Thyroid gland (tissue), 4 donors: Measurements from ENCODE around the gene ATG9B. TPM values are rescaled to one million over a fixed set of nuclear protein-coding genes. Genes with fewer than 3 reads are reported as not detected.

Experiments used
- DNase-seq, 2 donors: peaks; one replicate each; pipeline ENCODE4 v3.0.0-alpha.2; 2019
- H3K27ac ChIP-seq, 3 donors: fragments of 200-600 bp; sonication (generic); 1 replicate in 2 of 3; 2 replicates in 1 of 3; pipeline ENCODE4 v1.5.1; 2016 to 2019; ENCODE audit warnings: mild to moderate bottlenecking in 1 of 3, moderate library complexity in 1 of 3
- H3K27me3 ChIP-seq: fragments of 200-600 bp; sonication (generic); one replicate; pipeline ENCODE4 v1.5.1; 2019
- H3K36me3 ChIP-seq, 2 donors: fragments of 200-600 bp; sonication (generic); one replicate each; pipeline ENCODE4 v1.5.1; 2016 to 2019
- H3K4me1 ChIP-seq, 2 donors: fragments of 200-600 bp; sonication (generic); one replicate each; pipeline ENCODE4 v1.5.1; 2017 to 2019
- H3K4me3 ChIP-seq, 3 donors: fragments of 200-600 bp; sonication (generic); replicated peaks in 1 of 3; 1 replicate in 2 of 3; 2 replicates in 1 of 3; pipeline ENCODE4 v1.5.1; 2016; ENCODE audit warnings: mild to moderate bottlenecking in 1 of 3
- H3K9me3 ChIP-seq: fragments of 200-600 bp; sonication (generic); one replicate; pipeline ENCODE4 v1.5.1; 2017
- CTCF ChIP-seq, 6 experiments: fragments of 200-600 bp in 3 of 6; fragments of 450-650 bp in 3 of 6; sonication (generic) in 3 of 6; IDR thresholded peaks; one replicate each; pipeline ENCODE4 v1.5.1; 2016 to 2019; ENCODE audit warnings: antibody characterized with exemption in 6 of 6, mild to moderate bottlenecking in 2 of 6, inconsistent platforms in 1 of 6, moderate library complexity in 1 of 6
- POLR2A ChIP-seq, 2 donors: fragments of 450-650 bp; IDR thresholded peaks; one replicate each; pipeline ENCODE4 v1.6.1; 2017; ENCODE audit warnings: antibody characterized with exemption in 2 of 2, mild to moderate bottlenecking in 2 of 2, moderate library complexity in 1 of 2
- WGBS, 2 donors: methylation state at CpG; one replicate each; pipeline ENCODE4 v1.1.5; 2017; 5-methylcytosine and 5-hydroxymethylcytosine counted together
- intact Hi-C: fragments of 100-400 bp; cut with DNase I; formaldehyde crosslinking; loops from one replicate; pipeline ENCODE4 v1.15.1; 2023
- total RNA-seq, 4 donors: library from RNA; depleted of rRNA; stranded (reverse); fragments of >200 nt; gene quantifications; one replicate each; pipeline ENCODE4 v1.2.3, GENCODE V29; 2016

The ATG9B gene
- total RNA-seq, 4 donors from 2014 or later: 0.27 TPM; not detected in 3

GRCh38 chr7:151040616-151041375 is 16.5 kb upstream of the ATG9B start:
- Histone ChIP-seq H3K4me3 (no peak overlapping the region), H3K4me1 (peaks cover 0 to 16% of the 10 kb centered on the region in 2 donors), H3K9me3 (no peaks in the 10 kb centered on the region), H3K36me3 (peaks cover 12 to 15% of the 10 kb centered on the region in 2 donors), H3K27me3 (no peaks in the 10 kb centered on the region), H3K27ac (no peak overlapping the region)
- TF ChIP-seq CTCF (IDR thresholded peaks at IDR 0.05): no peak
- no peak for TF ChIP-seq POLR2A (IDR thresholded peaks at IDR 0.05)
- DNase-seq: no peak
- intact Hi-C loops: no loop called here
- 93 to 94% methylated on average over 20 to 26 of the region's 30 CpGs for WGBS, 2 donors

DNA sequence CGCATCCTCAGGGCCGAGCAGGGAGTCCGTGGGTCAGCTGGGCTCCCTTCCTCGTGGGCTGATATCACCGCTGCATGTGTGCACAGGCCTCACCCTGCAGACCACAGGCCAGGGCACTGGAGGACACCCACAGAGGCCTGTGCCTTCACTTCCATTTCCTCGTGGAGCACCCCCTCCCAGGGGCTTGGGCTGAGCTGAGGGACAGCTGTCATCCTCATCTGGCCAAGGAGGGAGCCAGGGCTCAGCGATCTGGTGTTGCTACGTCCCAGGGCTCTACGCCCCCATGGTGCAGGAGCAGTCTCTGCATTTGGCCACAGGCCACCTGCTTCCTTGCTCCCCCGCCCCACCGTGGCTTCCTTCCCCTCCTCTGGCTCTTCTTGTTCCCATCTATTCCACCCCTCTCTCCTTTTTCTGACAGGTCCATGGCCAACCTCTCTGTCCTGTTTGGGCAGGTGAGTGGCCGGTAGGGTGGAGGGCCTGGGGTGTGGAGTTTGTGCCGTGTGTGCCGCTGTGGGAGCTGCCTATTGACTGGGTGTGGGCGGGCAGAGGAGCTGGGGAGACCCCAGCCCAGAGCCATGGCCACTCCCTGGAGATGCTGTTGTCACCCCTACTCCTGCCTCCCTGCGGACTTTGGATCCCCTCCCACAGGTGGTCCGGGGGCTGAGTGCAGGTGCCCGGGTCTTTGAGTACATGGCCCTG is 15.7 kb upstream of the ATG9B start:
- no peak for TF ChIP-seq POLR2A (IDR thresholded peaks at IDR 0.05)
- no peak for TF ChIP-seq CTCF (IDR thresholded peaks at IDR 0.05)
- H3K36me3 ChIP-seq: peaks cover 20 to 21% of the 10 kb centered on the region in 2 donors
- WGBS, 2 donors: 66 to 84% methylated on average over 15 of the region's 18 CpGs
- no peak overlapping the region for H3K27ac ChIP-seq
- peaks cover 0 to 16% of the 10 kb centered on the region in 2 donors for H3K4me1 ChIP-seq
- no peaks in the 10 kb centered on the region for H3K27me3 ChIP-seq
- no peak for DNase-seq
- intact Hi-C loops: no loop called here
- H3K9me3 ChIP-seq: no peaks in the 10 kb centered on the region
- H3K4me3 ChIP-seq: no peak overlapping the region

- DNase-seq: peak; percentile 39 to 43
- H3K36me3 ChIP-seq: peaks cover 26 to 28% of the 10 kb centered on the region in 2 donors
- 42 to 64% methylated on average over 11 to 12 of the region's 12 CpGs for WGBS, 2 donors
Measured at GRCh38 chr7:151038951-151039849, 14.9 kb upstream of the ATG9B start.

GRCh38 chr7:151035902-151036301 is 11.6 kb upstream of the ATG9B start:
- WGBS, 2 donors: 94 to 95% methylated on average over 11 to 17 of the region's 17 CpGs
- H3K27ac ChIP-seq: no peak overlapping the region

More at GRCh38 chr7:151038951-151039849, 14.9 kb upstream of the ATG9B start:
- Histone ChIP-seq H3K9me3 (no peaks in the 10 kb centered on the region), H3K4me1 (peaks cover 0 to 16% of the 10 kb centered on the region in 2 donors), H3K27me3 (no peaks in the 10 kb centered on the region), H3K4me3 (no peak overlapping the region), H3K27ac (peak overlapping the region in 2 of 3 donors; percentile 41 to 53)
- TF ChIP-seq POLR2A (IDR thresholded peaks at IDR 0.05) (no peak), CTCF (IDR thresholded peaks at IDR 0.05) (no peak)
- intact Hi-C loops: no loop called here

More at GRCh38 chr7:151035902-151036301, 11.6 kb upstream of the ATG9B start:
- intact Hi-C loops: no loop called here
- H3K4me1 ChIP-seq: peaks cover 0 to 16% of the 10 kb centered on the region in 2 donors
- H3K36me3 ChIP-seq: peaks cover 28% of the 10 kb centered on the region in 2 donors
- no peak overlapping the region for H3K4me3 ChIP-seq
- H3K9me3 ChIP-seq: no peaks in the 10 kb centered on the region
- no peaks in the 10 kb centered on the region for H3K27me3 ChIP-seq
- TF ChIP-seq CTCF (IDR thresholded peaks at IDR 0.05): no peak
- TF ChIP-seq POLR2A (IDR thresholded peaks at IDR 0.05): no peak
- DNase-seq: no peak
